ENCODE measurements around the gene RIOK2.

GRCh38 chr5:97171703-97172102 lies 11.3 kb downstream of the RIOK2 start:
- no peak for TF ChIP-seq TAF1 (conservative IDR thresholded peaks at IDR 0.05)
- no peak for TF ChIP-seq SP1 (IDR thresholded peaks at IDR 0.05)
- no peak for TF ChIP-seq CTCF (IDR thresholded peaks at IDR 0.05; ENCODE audit: low read depth, low read length, missing input control)
- TF ChIP-seq REST (IDR thresholded peaks at IDR 0.05) = no peak
- no peak for TF ChIP-seq RXRA (IDR thresholded peaks at IDR 0.05)
- no peak for TF ChIP-seq ATF3 (IDR thresholded peaks at IDR 0.05)
- TF ChIP-seq EGR1 (IDR thresholded peaks at IDR 0.05; ENCODE audit: low read depth in 2 of 2) = no peak
- no peak for TF ChIP-seq ZBTB33 (IDR thresholded peaks at IDR 0.05)
- TF ChIP-seq FOXA2 (IDR thresholded peaks at IDR 0.05) = no peak
- TF ChIP-seq HNF4A (conservative IDR thresholded peaks at IDR 0.05) = peak in 1 of 2 donors; percentile 6
- TF ChIP-seq, protein P1, sequence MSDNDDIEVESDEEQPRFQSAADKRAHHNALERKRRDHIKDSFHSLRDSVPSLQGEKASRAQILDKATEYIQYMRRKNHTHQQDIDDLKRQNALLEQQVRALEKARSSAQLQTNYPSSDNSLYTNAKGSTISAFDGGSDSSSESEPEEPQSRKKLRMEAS (IDR thresholded peaks at IDR 0.05) = no peak
- TF ChIP-seq FOXA1 (IDR thresholded peaks at IDR 0.05) = no peak
- no peak for TF ChIP-seq RAD21 (IDR thresholded peaks at IDR 0.05)

All from liver (tissue), 3 donors.